Inflammatory macrophage treated with lipopolysaccharide for 4 hours (primary cell): Measurements from ENCODE around the gene PLAC9.

ENCODE experiments used
- DNase-seq: peaks from one replicate; pipeline ENCODE4 v3.0.0-alpha.2; 2020

The PLAC9 gene

DNA sequence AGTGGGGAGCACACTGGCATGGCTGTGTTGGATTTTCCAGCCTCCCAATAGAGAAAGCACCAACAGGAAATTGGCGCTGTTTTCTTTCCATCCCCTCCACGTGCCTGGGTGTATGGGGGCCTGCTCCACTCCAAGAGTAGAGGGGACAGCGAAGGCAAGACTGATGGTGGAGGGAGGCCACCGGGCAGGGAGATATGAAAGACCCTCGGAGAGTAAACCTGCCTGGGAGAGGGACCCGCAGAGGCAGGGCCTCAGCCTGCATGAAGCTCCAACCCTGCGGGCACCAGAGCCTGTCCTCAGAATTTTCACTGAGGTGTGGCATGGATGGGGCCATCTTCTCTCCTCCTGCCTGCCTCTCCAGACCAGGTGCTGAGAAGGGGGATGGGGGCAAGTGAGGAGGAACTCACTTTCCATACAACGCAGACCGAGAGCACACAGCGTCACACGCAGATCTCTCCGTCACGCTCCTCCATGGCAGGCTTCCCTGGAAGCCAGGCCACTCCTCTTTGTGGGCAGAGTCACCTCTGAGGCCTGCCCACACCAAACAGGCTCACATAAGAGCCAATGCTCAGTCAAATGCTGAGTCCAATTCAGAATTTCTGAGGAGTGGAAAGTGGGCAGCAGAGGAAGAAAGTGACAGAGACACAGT, 54.0 kb downstream of the PLAC9 start:
- DNase-seq = peak; percentile 44

- DNase-seq = no peak
These were observed 54.5 kb downstream of the PLAC9 start for GRCh38 chr10:80187060-80187459.

- DNase-seq = peak; percentile 92
These were observed 55.2 kb downstream of the PLAC9 start for GRCh38 chr10:80187465-80188409.

- no peak for DNase-seq
These were observed 56.2 kb downstream of the PLAC9 start for GRCh38 chr10:80188713-80189112.

GRCh38 chr10:80191589-80192270, 59.2 kb downstream of the PLAC9 start:
- DNase-seq = no peak

- DNase-seq = no peak
These were observed 60.0 kb downstream of the PLAC9 start for GRCh38 chr10:80192553-80192952.

- no peak for DNase-seq
These were observed 62.0 kb downstream of the PLAC9 start for GRCh38 chr10:80194373-80195045.
